Renal cortical epithelial cell (primary cell): ENCODE measurements around the gene GPR176. TPM values are rescaled to one million over a fixed set of nuclear protein-coding genes. Genes with fewer than 3 reads are reported as not detected.
A peak's percentile ranks its signal among the peaks of the same experiment; 100 is the strongest.

ENCODE experiments used
- DNase-seq: peaks from one replicate; pipeline ENCODE4 v3.0.0-alpha.2; 2011; ENCODE audit warnings: low read depth
- total RNA-seq: library from RNA; depleted of rRNA; stranded (reverse); fragments of >200 nt; gene quantifications from 2 replicates; pipeline ENCODE4 v1.2.3, GENCODE V29; 2014

GPR176 gene
- total RNA-seq, 1 donor from 2014 or later, result 48.8 TPM

DNA sequence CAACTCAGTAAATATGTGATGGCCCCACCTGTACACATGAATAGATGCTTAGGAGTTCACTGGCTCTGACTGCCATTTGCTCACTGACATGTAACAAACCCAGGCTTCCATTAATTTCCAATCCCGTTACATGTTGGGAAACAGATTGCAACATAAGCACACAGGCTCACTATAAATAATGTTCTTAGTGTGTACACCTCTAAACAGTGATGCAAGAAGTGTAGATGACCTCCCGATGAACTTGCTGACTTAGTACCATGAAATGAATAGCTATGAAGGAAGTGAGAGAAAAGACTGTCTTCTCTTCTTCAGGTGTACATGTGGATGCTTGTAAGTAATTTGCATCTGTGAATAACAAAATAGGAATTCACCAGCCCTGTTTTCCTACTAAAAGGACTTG lies 116.0 kb downstream of the GPR176 start:
- DNase-seq, result peak; percentile 92

DNA sequence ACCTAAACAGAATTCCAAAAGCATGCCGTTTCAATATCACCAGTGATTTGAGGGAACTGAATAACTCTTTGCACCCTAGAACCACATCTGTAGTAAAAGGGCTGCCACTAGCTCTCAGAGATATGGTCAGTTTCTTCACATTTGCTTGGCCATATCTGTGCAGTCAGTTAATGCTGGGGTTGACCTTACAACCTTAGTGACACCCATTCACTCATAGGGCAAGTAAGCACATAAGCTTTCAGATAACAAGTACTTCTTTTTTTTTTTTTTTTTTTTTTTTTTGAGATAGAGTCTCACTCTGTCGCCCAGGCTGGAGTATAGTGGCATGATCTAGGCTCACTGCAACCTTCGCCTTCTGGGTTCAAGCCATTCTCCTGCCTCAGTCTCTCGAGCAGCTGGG lies 117.0 kb downstream of the GPR176 start:
- no peak for DNase-seq

DNA sequence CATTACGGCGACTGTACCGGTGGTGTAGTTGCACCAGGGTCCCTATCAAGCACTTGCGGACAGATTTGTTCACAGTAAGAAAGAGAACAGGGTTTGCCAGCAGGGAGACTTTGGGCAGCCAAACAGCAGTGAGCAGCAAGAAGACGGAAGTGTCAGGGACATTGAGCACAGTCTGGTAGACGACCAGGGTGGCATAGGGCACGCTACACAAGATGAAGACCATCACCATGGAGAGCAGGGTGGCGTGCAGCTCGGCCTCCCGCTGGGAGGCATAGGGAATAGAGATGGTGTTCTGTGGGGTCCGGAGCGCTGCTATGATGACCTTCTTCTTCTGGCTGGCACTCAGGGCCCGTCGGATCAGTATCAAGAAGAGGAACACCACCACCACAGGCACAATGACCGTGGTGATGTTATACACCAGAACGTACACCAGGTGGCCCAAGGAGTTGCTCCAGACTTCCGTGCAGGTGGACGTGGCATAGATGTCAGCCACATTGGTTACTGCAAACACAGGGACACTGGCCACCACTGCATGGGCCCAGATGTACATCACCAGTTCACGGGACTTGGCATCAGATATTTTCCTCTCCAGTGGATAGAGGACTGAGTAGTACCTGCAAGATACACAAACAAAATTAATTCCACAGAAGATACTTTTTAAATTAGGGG lies 118.3 kb downstream of the GPR176 start:
- no peak for DNase-seq

DNA sequence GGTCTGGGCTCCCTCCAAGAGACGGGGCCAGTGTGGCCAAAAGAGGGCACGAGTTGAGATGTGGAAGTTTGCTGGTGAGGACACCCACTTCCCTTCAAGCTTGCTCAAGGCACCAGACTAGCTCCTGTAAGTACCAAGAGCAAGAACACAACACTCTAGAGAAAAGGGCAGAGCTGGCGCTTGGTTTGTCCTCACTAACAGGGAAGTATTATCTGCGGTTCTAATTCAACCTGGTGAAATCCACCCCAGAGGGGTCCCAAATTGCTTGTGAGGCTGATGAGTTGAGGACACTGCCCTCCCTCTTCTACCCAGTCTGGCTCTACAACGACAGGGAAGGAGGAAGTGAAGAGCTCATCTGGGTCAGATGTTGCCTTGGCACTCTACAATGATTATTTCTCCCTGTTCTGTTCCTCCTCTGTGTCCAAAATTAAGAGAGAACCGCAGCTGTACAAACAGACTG lies 120.5 kb downstream of the GPR176 start:
- no peak for DNase-seq

DNA sequence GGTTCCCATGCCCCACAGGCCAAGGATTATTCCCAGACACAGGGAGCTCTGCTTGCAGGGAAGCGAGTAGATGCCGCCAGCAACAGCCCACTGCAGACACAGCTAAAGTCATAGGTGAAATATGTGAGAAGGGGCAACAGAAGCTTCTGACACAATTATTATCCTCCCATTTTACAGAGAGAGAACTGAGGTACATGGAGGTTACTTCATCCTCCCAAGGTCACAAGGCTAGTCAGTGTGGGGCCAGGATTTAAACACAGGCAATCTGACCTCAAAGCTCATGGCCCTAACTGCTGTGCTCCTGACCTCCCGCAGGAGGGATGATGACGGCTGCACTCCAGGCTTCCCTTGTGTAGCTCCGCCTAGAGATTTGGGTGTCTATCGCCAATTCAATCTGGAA lies 121.7 kb downstream of the GPR176 start:
- DNase-seq, result no peak

DNA sequence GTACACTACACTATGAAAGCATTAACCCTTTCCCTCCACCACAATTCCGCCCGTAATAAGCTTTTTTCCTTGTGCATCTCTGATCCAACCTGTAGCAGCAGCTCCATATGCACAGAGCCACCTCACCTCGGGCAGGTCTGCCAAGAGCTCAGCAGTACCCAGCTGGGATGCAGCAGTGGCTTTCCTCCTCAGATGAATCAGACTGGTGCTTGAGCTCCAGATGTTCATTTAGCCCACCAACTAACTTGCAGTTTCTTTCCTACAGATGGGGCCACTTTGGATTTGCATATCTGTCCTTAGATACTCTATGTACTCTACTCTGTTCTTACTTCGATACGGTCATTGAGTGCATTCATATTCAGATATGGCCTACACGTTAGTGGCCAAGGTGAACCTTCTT lies 122.7 kb downstream of the GPR176 start:
- no peak for DNase-seq

DNA sequence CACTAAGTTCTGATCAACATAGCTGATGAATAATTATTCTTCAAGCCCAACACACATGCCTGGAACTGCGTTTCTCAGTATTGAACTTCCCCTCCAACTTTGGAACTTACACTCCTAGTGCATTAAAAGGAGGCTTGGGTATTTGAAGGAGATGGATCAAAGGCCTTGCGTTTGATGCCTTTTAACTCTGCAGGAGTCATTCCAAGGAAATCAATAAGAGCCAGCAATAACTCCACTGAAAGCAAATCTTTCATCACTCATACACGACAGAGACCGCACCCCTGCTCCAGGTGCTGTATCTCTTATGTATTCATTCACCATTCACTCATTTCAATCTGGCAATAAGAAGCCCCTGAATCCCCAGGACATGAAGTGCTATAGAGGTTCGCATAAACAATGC lies 123.5 kb downstream of the GPR176 start:
- no peak for DNase-seq

DNA sequence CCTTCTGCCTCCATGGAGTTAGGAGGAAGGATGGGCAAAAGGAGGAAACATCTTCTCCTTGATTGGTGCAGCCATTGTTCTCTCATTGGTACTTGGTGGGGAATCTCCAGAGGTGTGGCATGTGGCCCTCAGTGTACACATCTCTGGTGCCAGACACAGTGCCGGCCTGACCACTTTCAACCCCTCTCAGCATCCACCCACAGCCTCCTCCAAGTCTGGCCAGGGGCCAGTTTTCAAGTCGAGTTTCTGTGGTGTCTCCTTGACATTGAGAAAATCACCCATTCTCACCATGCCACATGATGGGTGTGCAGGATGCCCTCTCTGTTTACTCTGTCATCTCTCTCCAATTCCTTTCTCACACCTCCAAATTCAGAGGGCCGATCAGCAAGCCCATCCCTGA lies 124.6 kb downstream of the GPR176 start:
- no peak for DNase-seq

DNA sequence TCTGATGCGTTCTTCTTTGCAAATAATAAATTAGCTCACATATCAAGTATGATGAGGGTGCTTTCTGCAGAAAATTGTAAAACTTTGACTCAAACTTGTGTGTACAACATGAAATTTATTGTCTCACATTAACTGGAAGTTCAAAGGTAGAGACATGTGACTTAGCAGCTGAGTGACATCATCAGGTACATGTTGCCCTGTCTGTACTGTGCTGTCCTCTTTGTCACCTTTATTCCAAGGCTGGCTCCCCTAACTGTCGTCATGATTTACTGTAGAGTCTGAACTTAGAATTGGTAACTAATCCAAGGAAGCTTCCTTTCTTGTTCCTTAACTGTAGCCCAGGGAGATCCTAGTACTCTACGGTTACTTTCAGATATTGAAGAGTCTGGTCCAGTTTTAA lies 125.1 kb downstream of the GPR176 start:
- DNase-seq, result no peak

DNA sequence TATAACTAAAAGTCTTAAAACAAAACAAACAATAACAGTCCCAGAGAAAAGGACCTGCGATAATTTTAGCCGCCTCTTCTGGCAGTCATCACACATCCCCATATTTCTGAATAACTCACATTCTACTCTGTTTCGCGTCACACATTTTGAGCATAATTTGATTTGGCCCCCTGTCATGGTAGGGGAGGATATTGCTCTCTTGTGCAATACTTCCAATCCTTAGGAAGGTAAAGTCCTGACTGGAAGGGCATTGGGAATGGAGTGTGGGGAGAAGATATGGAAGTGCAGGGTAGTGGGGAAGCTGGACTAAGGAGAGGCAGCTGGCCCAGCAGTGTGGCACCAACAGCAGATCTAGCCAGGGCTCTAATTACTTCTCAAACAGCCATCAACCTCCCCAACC lies 126.1 kb downstream of the GPR176 start:
- no peak for DNase-seq

DNA sequence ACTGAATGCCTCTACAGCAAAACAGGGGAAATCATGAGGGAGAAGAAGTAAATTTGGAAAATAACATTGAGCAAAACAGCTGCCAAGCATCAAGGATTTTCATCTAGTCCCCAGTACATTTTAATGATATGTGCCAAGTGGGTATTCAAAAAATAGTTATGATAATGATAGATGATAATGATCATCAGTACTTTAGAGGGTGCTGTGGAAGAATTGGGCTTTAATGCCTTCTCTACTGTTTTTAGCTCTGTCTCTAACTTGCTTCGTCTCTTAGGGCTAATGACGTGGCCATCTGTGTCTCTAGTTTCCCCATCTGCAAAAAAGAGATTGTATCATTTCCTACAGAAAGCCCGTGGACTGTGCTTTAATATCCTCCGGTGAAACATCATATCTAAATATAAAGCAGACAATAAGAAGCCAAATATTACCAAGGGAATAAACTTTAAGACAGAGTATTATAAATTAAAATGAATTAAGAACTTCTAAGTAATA lies 127.2 kb downstream of the GPR176 start:
- DNase-seq, result no peak

DNA sequence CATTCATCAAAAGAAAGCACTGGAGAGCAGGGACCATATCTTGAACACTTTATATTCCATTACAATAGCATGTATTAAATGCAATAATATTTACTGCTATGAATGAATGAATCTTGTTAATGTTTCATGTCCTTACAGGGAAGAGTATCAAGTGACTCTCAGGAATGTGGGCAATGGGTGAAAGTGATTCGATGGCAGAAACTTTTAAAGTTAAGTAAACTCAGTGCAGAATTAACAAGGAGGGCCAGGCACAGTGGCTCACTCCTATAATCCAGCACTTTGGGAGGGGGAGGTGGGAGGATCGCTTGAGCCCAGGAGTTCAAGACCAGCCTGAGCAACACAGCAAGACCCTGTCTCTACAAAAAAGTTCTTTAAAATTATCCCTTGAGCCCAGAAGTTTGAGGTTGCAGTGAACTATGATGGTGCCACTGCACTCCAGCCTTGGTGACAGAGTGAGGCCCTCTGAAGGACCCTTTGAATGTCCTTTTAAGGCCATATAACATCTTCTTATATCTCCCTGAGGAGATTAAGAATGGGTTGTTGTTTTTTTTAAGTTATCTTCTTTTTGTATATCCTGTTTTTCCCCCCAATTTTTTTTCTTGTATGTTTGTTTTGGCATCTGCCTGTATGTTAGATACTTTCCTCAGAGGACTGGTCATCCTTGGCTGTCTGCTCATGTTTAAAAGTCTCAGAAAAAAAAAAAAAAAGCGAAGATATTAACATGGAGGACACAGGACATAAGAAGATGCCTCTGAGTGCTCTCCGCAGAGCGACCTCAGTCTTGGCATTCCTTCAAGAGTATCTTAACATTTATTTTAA lies 127.8 kb downstream of the GPR176 start:
- no peak for DNase-seq

DNA sequence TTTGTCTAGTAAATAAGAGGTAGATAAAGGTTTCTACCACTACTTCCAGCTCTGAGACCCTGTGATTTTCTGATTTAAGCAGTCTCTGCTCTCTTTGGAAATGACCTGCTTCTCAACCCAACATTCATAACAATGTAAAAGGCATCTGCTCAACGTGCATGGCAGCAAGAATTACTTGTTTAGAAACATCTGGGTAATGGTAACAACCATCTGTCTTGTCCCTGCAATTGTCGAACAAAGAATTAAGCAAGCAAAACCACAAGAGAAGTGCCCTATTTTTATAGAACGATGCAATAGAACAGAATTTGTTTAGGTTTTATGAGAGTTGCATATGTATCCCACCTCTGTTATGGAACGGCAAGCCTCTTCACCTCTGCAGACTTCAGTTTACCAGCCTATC lies 130.3 kb downstream of the GPR176 start:
- no peak for DNase-seq

DNA sequence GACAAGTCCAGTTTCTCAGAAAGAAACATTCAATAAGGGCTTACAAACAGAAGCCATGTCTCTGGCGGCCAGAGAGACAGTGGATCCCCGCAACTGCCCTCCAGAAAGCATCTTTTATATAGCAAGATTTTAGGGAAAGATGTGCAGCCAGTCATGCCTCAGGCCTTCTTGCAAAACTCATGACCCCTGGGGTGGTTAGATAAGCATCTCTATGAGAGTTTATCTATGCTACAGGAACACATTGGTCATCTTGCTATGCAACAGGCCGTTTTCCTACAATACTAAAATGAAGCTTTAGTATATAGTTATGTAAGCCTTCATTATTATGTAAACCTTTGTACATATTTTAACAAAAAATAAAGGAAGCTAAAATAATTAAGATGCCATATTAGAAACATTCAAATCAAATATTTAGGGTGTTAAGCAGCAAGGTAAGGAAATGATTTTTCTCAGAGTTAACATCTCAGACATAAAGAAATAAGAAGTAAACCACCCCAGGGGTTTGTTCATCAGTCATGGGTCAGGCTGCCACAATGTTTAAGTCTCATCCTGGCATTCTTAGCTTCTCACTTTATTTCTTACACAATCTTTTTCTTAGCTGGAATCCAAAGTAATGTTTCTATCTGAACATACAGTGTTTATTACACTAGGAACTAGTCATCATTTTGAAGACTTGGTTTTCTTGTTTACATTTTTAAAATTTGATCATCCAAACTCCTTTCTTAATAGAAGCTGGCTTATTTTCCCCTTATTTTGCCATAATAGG lies 131.1 kb downstream of the GPR176 start:
- no peak for DNase-seq

DNA sequence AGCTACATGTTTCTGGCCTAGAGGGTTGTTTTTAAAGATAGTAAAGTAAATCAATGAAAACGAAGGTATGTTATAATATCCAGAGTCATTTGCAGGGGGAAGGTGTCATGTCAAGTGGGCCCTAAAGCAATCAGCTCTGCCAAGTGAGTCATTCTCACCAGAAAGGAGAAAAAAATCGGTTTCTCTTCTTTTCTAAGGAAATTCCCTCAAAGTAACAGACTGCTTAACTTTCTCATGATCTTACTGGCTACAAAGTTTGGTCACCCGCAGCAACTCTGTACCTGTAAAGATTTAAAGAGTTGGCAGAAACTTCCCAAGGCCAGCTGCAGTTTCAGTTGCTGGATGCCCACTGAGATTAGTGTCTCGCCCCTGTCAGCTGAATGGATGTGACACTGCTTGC lies 132.0 kb downstream of the GPR176 start:
- peak; percentile 66 for DNase-seq

DNA sequence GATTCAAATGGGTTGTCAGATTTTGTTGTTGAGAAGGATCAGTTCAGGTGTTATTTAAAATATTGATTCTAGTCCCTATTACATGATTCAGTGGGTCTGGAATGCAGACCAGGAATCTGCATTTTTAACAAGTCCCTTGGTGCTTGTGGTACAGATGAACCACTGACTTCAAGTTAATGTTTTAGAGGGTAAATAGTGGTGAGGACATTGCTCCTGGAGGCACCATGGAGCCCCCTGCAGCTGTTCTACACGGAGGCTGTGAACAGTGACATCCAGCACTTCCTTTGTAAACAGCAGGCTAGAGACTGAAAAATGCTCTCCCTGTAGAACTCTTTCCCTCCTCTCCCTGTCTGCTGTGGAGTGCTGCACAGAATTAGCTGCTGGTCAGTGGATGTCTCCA lies 132.6 kb downstream of the GPR176 start:
- DNase-seq, result peak; percentile 68

DNA sequence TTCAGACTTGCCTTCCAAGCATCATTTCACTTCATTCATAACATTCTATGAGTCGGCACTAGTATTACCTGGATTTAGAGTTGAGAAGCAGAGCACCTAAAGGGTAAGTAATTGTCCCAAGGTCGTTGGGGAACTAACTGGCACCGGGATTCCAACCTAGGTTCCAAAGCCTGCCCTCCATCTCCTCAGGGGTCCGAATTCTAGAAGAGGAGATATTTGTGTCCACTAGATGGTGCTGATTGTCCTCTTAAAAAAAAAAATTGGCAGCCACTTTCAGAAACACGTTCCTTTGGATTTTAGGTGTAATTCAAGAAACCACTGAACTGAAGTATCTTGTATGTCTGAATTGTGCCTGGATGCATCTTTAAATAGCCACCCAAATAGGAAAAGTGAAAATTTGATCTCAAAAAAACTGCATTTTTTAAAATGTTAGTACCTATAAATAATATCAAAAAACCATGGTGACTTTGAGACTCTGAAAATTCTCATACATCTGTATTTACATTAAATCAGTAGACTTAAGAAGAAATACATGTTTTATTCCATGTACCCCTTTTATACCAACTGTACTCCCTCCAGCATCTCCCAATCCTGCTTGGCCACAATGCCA lies 133.5 kb downstream of the GPR176 start:
- peak; percentile 67 for DNase-seq

DNA sequence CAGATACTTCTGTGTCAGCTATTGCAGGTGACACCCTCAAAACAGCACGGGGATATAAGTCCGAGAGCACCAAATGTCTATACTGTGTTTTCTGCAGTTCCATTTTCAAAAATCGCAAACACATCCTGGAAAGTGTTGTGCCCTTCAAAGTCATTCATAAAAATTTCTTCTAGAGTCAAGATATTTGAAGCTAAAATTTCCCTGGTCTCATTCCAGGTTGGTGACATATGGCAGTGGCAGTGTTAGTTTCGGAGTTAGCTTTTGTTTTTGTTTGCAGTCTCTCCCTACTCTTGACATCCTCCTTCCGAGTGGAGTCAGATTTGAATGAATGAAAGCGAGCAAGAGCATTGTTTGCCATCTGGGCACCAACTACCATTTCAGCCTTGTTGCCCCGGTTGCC lies 134.2 kb downstream of the GPR176 start:
- no peak for DNase-seq

DNA sequence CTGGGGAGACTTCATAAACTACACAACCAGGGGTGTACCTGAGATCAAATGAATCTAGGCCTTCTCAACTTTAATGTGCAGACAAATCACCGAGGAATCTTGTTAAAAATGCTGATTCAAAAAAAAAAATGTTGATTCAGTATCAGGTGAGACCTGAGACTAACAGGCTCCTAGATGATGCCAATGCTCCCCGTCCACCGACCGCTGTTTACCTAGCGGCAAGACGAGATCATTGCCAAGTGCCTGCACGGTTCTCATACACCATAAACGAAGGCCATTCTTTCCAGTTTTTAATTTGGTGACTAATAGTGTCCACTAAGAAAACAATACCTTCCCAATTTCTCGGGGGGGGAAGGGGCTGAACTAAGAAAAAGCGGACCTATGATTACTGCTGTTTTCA lies 134.9 kb downstream of the GPR176 start:
- peak; percentile 33 for DNase-seq

DNA sequence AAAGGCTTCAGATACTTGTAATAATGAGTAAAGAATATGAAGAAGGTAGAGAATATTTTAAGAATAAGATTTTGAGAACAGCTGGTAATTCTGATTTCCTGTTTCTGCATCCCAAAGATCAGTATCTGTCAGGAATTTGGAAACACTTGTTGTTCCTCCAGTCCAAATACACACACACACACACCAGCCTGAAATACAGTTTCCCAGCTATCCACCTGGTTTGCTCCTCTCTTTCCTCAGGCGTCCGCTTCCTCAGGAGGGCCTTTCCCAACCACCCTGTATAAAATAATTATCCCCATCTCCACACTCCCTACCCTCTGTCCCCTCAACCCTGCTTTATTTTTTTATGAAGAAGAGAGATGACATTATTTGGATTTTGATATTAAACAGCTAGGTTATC lies 135.4 kb downstream of the GPR176 start:
- no peak for DNase-seq

DNA sequence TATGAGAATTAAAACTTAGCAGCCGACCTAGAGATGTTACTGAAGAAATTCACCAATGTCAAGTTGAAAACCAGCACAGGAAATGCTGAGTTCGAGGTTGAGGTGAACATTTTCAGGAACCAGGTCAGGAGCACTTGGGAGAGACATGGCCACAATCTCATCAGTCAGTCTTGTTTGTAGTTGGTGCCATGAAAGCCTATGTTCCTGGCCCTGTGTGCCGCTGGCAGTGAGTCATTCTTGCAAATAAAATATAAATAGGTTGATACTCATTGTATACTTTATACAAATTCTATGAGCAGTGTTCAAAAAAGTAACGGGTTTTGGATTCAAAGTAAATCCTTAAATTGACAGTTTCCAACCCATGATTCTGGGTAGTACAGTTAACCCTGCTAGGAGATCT lies 135.9 kb downstream of the GPR176 start:
- no peak for DNase-seq

DNA sequence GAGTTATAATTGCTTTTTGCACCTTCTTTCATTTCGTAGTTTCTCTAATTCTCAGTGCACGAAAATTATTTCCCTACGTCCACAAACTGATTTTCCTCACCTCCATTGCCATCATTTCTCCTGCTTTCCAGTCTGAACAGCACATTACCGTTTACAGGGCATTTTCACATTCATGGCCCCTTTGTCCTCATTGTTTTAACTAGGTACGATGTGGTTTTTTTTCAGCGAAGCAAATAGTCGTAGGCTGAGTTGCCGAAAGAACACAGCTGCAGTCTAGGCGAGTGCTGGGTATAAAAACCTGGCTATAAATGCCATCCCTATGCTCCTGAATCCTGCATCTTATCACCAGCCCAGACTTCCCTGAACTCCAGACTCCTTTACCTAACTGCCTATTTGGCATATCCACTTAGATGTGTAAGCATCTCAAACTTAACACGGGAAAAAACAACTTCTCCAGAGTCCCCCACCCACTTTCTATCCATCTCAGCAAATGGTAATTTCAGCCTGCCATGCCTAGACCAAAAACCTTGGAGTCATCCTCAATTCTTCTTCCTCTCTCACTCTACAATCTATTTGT lies 136.7 kb downstream of the GPR176 start:
- DNase-seq, result no peak
